Activated T-cell treated with anti-CD3 and anti-CD28 coated beads, Interleukin-2, amount 50 U/mL, for 4 hours (primary cell): ENCODE results near the gene MBNL1. TPM values are rescaled to one million over a fixed set of nuclear protein-coding genes. Genes with fewer than 3 reads are reported as not detected.

Source experiments
- ATAC-seq, 2 donors: fragments of 200-7000 bp; cut with Tn5 transposase; one replicate each; pipeline ENCODE4 v1.10.0; 2021
- DNase-seq: peaks from one replicate; pipeline ENCODE4 v3.0.0-alpha.2; 2020
- H3K27me3 Mint-ChIP-seq: one replicate; pipeline ENCODE4 v1.8.0; 2021; ENCODE audit warnings: low read depth, mixed read lengths
- H3K36me3 Mint-ChIP-seq: one replicate; pipeline ENCODE4 v1.8.0; 2022; ENCODE audit warnings: mixed read lengths; ENCODE audit not compliant: insufficient read depth
- H3K4me1 Mint-ChIP-seq: one replicate; pipeline ENCODE4 v1.8.0; 2021; ENCODE audit warnings: low read depth, mixed read lengths
- H3K4me3 Mint-ChIP-seq: one replicate; pipeline ENCODE4 v1.8.0; 2021; ENCODE audit warnings: mild to moderate bottlenecking, moderate library complexity, mixed read lengths
- H3K9me3 Mint-ChIP-seq: one replicate; pipeline ENCODE4 v1.8.0; 2021; ENCODE audit warnings: mixed read lengths
- total RNA-seq, 3 donors: library from RNA; stranded (reverse); gene quantifications; one replicate each; pipeline ENCODE4 v1.2.1, GENCODE V29; 2021

MBNL1 gene
- total RNA-seq, 3 donors from 2014 or later, result 343 to 376 (median 347) TPM

GRCh38 chr3:152497890-152498289, 229.2 kb downstream of the MBNL1 start:
- no peak for ATAC-seq
- peaks cover 8% of the 10 kb centered on the region for H3K9me3 Mint-ChIP-seq
- H3K4me3 Mint-ChIP-seq, result no peak overlapping the region
- peaks cover 7% of the 10 kb centered on the region for H3K36me3 Mint-ChIP-seq
- no peak for DNase-seq
- H3K27me3 Mint-ChIP-seq, result no peaks in the 10 kb centered on the region
- peaks cover 17% of the 10 kb centered on the region for H3K4me1 Mint-ChIP-seq

GRCh38 chr3:152499791-152500385, 231.2 kb downstream of the MBNL1 start:
- Mint-ChIP-seq H3K27me3 (no peaks in the 10 kb centered on the region), H3K4me1 (peaks cover 17% of the 10 kb centered on the region), H3K4me3 (no peak overlapping the region), H3K9me3 (peaks cover 10% of the 10 kb centered on the region), H3K36me3 (peaks cover 8% of the 10 kb centered on the region)
- DNase-seq (no peak), ATAC-seq (no peak)

DNA sequence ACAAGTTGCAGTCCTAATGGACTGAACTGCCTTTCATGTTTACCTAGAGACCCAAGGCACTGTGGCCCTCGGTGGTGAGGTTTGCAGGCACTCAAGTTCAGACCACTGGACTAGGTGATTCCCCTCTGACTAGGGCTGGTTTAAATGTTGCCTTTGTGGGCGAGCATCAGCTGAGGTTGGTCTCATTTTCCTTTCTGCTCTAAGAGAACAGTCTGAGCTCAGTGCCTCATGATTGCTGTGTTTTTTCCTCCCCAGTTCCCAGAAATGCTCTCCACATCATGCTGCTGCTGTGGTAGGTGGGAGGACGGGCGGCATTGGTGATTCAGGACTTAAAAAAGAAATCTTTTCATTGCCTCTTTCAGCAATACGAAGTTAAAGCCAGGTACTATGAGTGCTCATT, 237.2 kb downstream of the MBNL1 start:
- Mint-ChIP-seq H3K4me3 (no peak overlapping the region), H3K9me3 (peaks cover 10% of the 10 kb centered on the region), H3K36me3 (peaks cover 8% of the 10 kb centered on the region), H3K27me3 (peaks cover 2% of the 10 kb centered on the region), H3K4me1 (peaks cover 2% of the 10 kb centered on the region)
- ATAC-seq (peak; percentile 61 to 62), DNase-seq (no peak)

- Mint-ChIP-seq H3K4me1 (peaks cover 2% of the 10 kb centered on the region), H3K9me3 (no peaks in the 10 kb centered on the region), H3K27me3 (peaks cover 2% of the 10 kb centered on the region), H3K4me3 (no peak overlapping the region), H3K36me3 (no peaks in the 10 kb centered on the region)
- no peak for DNase-seq
- ATAC-seq, result no peak
Observed at GRCh38 chr3:152508705-152509104, 240.0 kb downstream of the MBNL1 start.

DNA sequence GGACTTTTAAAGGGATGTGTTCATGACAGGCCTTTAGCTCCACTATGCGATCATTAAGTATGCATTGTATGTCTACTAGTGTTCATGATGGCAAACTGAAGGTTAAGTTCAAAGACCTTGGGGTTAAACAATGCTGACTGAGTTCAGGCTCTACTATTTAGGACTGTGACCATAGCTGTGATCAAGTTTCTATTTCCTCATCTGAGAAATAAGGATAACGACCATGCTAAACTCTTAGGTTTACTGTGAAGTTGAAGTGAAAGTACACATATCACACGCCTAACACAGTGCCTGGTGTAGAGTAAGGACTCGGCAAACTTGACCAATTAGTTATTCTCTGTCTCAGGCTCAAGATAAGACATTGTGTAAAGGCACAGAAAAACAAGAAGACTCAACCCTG, 243.2 kb downstream of the MBNL1 start:
- Mint-ChIP-seq H3K36me3 (no peaks in the 10 kb centered on the region), H3K4me1 (no peaks in the 10 kb centered on the region), H3K27me3 (peaks cover 2% of the 10 kb centered on the region), H3K4me3 (no peak overlapping the region), H3K9me3 (no peaks in the 10 kb centered on the region)
- ATAC-seq (no peak), DNase-seq (no peak)

- H3K9me3 Mint-ChIP-seq, result no peaks in the 10 kb centered on the region
- DNase-seq, result no peak
- H3K36me3 Mint-ChIP-seq, result no peaks in the 10 kb centered on the region
- no peak overlapping the region for H3K4me3 Mint-ChIP-seq
- no peaks in the 10 kb centered on the region for H3K4me1 Mint-ChIP-seq
- peaks cover 2% of the 10 kb centered on the region for H3K27me3 Mint-ChIP-seq
- ATAC-seq, result no peak
Observed at GRCh38 chr3:152513301-152513960, 244.7 kb downstream of the MBNL1 start.
